HG03378 (cell line): ENCODE data around the gene HSPA12B.

Experiments
- ATAC-seq: cut with Tn5 transposase; IDR thresholded peaks from one replicate; pipeline ENCODE4 v1.9.1; 2021; ENCODE audit warnings: mild to moderate bottlenecking, moderate library complexity; ENCODE audit not compliant: unreplicated experiment

HSPA12B gene

DNA sequence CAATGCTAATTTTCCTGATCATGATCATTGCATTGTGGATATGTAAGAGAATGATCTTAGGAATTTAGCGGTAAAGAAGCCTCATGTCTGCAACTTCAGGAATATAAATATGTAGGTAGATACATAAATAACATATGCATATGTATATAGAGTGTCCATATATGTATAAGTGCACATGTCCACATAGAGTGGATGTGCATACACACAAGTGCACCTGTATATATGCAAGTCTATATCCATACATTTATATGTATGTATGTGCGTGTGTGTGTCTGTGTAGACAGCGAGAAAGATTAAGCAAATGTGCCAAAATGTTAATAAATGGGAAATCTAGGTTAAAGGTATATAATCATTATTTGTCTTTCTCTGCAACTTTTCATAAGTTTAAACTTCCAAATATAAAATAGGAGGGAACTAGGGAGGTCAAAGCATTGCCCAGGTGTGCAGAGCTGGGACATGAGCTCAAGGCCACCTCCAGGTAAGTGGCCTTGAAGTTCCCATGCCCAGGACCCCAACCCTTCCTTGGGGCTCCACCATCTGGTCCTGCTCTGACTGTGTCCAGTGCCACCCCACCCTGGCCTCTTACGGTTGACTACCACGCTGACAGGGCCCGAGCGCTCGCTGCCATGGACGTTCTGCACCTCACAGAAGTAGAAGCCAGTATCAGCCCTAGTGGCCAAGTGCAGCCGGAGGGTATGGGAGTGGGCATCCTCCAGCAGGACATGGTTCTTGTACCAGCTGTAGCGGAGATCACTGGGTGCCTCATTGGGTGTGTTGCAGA lies 29.7 kb upstream of the HSPA12B start:
- ATAC-seq = no peak

DNA sequence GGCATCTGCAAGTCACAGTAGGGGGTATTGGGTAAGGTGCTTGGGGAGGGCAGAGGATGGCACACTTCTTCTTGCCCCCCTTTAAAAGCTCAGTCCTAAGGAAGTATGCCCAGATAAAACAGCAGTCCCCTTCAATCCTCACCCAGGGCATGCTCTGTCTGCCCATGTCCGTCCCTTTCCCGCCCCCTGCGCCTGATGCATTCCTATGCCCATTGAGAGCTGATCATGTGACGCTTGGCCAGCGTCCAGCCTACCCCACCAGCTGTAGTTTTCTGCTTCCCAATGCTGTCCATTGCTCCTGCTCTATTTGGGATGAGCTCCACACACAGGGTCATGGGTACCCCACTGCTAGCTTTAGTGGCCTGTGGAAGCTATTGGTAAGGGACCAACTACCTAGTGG lies 28.4 kb upstream of the HSPA12B start:
- no peak for ATAC-seq

DNA sequence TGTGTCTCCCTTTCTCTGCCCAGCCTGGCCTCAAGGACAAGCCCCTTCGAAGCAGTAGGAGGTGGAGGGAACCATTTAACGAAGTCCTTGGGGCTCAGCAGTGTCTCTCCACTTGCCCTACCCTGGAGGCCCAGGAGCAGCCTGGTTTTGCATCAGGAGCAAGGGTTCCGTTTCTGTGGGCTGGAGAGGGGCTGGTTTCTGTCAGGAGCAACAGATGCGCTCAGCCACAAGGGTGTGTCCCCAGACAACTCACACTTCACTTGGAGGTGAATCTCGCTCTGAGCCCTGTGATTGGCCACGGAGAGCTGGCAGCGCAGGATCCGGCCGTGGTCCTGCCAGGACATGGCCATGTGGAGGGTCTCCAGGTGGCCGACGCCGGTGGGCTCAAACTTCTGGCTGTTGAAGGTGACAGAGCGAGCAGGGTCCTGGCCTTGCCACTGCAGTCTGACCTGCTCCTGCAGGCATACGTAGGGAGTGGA lies 27.0 kb upstream of the HSPA12B start:
- ATAC-seq = no peak

DNA sequence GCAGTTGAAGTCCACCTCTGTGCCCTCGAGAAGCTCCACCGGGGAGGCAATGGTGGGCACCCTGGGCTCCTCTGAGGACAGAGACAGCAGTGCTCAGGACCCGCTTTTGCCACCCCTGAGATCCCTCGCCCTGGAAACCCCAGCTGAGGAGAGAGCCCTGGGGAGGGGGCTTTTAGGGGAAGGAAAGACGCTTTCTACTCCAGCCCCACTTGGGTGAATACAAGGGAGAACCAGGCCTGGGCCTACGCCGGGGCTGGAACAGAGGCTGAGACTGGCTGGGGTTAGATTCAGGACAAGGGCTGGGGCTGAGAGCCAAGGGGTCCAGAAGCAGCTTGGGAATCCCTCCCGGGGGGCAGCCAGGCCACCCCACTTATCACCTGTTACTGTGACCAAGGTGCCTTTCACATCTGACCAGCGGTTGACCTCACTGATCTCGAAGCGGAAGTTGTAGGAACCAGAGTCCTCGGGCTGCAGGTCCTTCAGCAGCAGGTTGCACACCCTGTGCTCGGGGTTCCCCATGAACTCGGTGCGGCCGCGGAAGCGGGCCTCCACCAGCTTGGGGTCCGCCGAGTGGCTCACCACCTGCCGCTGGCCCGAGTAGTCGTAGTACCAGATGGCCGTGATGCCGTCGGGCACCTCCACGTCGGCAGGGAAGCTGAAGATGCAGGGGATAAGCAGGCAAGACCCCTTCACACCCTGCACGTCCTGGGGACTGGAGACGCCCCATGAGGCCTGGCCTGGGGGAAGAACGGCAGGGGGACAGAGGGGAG lies 26.3 kb upstream of the HSPA12B start:
- ATAC-seq = no peak

DNA sequence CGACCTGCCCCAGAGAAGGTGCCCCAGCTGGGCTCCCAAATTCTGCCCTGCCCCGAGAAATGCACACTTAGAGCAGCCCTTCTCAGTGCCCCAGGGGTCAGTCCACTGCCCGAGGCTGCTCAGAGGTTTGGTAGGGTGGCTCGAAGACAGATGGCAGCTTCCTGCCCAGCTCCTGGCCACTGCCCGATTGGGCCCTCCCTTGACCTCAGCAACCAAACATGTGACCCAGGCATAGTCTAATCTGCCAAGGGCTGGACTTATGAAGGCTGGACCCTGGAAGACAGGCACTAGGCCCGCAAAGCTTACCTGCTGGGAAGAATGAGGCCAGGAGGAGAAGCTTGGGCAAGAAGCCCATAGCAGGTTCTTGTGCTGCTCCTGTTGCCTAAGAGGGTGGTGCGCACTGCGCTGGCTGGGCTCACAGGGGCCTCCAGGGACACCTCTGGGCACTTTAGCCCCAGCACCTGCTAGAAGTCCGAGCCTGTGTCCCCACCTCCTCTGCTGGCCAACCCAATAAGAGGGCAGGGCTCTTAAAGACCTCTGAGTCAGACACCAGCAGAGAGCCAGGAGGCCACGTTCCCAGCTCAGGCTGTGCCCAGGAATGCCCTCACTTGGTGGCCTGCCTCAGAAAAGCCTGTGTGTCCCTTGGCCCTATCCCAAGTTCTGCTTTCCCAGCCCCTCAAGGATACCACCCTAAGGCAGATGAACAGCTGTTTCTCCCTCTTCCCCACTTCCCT lies 25.5 kb upstream of the HSPA12B start:
- no peak for ATAC-seq

DNA sequence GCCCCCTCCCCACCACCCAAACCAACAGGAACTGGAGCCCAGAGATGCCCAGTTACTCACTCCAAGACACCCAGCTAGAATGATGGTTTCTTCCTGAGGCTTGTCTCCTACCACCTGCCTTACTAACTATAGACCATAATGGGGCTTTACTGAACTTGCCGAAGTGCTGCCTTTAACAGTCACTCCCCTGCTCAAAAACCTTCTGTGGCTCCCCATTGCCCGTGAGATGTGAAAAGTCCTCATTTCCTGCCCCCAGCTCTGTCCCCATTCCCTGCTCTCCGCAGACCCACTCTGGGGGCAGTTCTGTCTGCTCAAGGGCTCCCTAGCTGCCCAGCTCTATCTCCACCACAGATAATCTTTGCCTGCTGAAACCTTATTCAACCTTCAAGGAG lies 25.0 kb upstream of the HSPA12B start:
- no peak for ATAC-seq

DNA sequence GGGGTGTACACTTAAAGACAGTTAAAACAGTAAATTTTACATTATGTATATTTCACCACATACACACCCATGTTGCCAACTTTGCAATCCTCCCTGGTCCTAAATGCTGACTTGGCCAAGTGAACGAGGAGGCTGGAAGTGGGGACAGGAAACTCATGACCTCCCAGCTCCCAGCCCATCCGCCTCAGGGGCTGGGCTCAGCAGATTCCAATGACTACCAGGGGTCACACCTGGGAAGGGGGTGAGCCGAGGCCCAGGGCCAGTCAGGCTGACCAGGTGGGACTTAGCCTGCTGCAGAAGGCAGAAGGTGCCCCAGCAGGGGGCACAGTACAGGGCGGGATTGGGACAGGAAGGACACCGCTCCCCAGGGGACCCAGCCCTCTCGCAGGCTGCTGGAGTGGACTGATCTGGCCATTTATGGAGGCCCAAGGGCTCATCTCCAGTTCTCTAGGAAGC lies 22.4 kb upstream of the HSPA12B start:
- ATAC-seq = no peak

DNA sequence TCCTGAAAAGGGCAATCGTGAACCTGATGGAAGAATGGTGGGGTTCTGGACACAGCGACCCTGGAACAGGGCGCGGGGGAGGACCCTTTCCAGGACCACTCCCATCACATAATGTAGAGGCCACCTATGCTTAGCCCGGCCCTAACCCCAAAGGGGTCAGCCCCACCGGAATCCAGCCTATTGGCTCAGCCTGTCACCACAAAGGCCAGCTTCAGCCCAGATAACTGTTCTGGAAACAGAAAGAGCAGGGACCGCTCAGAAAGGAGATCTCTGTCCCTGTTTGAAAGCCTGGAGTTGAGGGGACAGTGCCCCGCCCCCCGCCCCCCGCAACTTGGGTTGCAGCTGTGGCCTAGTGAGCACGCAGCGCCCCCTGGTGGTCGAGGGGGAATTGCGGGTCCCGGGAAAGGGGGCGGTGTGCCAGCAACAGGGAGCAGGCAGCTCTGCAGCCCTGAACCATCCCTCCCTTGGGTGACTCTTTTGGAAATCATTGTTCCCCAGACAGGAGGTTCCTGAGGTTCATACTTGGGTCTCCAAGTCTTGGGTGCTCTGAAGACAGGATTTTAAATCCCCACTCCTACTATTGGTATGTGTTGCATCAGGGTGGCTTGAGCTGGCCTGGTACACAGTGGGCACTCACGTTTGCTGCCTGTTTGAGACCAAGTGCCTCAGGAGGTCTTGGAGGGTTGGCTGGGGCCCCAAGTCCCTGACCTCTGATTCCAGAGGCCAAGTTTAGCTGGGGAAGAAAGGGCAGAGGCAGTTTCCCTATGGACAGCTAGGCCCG lies 21.6 kb upstream of the HSPA12B start:
- no peak for ATAC-seq

DNA sequence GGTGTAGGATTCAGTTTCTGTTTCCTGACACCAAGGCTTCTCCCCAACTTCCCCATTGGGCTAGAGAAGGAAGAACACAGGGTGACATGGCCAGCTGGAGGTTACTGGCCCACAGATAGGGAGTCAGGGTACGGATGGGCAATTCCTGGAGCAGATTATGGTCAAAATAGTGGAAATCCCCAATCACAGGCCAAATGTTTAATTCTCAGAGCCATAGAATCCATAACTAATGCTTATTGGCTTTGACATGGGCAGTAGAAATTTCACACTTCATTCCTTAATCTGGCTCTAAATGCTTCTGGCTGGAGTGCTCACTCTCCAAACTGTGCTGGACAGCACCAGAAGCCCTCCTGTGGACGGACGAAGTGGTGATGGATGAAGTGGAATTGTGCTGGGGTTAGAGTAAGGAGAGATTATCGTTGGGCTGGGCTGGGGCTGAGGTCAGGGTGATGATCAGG lies 21.0 kb upstream of the HSPA12B start:
- ATAC-seq = no peak

DNA sequence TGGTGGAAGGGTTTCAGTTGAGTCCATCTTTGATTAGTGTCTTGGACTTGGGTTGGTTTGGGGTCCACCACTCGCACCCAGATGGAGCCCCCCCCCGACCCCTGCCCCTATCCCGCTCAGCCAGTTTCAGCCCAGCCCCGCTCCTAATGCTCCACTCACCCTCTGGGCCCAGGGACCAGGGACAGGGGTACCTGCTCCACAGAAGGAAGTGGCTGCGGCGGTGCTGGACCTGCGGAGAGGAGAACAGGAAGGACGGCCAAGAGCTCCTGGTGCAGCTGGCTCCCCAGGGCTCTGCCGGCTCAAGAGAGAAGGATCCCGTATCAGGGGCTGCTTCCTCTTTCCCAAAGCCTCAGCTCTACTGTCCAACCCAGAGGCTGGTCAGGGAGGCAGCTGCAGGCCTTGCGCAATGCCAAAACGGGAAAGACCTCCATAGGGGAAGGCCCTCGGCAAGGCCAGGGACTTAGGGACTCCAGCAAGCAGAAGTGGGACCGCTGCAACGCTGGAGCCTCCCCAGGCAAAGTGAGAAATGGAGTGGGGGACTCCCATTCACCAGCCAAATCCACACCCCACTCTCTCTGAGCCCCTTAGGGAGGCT lies 20.1 kb upstream of the HSPA12B start, which contains the start of gene SIGLEC1:
Gene SIGLEC1, minus strand, starts transcription at position 322 of the 595 bp plus-strand sequence. CDS start 5,472 bp downstream, outside the sequence.
- no peak for ATAC-seq

DNA sequence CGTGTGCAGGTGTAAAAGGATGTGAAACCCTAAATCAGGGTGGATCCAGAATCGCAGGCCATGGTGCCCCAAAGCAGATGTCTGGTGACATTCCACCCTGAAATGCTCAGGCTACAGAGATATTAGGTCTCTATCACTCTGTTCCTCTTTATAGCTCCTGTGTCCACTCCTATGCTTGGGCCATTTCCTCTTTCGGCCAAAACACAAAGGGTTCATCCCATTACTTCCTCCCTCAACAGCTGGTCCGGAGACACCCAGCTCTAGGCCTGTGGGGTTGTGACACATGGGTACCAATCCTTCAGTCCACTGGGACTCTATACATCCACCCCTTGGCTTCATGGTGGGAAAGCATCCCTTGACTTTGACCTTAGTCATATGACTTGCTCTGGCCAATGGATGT lies 18.4 kb upstream of the HSPA12B start:
- ATAC-seq = no peak

DNA sequence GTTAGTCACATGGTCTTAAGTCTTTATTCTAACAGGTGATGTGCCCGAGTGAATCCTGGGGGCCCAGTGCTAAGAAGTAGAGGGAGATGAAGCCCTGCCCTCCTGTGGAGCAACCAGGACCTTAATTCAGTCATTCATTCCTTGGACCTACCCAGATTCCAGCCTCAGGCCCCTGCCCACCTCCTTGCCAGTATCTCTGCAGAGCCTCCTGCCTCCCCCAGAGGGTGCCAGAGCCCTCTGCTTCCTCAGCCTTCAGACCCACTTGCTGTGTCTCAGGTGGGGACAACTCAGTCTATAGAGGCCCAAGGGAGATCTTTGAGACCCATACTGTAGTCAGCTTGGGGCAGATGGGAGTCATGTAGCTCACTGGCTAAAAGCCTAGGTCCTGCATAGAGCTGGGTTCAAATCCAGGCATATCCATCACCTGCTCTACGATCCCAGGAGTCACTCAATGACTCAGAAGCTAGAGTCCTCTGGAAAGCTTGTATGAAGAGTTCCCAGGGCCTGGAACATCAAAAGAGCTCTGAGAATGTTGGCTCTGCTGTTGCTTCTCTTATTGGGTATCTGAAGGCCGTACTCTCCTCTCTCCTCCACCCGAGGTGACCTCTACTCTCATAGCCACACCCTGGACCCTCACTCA lies 16.2 kb upstream of the HSPA12B start:
- no peak for ATAC-seq

DNA sequence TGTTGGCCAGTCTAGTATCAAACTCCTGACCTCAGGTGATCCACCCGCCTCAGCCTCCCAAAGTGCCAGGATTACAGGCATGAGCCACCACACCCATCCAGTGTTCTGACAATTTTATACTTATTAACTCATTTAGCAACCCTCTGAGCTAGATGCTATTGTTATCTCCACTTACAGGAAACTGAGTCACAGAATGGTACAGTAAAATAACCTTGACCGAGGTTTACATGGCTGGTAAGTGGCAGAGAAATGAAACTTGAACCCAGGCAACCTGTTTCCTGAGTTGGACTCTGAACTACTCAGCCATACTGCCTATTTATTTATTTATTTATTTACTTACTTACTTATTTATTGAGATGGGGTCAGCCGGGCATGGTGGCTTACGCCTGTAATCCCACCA lies 13.4 kb upstream of the HSPA12B start:
- no peak for ATAC-seq

DNA sequence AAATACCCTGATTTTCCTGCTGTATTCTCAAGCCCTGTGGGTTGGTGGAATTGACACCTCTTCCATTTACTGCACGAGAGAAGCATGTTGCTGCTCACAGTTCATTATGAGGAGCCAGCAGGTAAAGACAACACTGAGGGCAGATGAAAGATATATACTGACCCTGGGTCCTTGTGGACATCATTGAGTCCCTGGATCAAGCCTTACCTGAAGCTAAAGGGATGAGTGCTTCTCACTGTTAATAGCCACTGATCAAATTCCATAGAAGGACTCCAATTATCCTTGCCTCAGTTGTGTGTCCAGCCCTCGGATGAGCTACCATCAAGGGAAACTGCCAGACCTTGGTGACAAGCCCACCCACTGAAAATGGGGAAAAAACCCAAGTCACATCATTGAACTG lies 12.4 kb upstream of the HSPA12B start:
- ATAC-seq = no peak

DNA sequence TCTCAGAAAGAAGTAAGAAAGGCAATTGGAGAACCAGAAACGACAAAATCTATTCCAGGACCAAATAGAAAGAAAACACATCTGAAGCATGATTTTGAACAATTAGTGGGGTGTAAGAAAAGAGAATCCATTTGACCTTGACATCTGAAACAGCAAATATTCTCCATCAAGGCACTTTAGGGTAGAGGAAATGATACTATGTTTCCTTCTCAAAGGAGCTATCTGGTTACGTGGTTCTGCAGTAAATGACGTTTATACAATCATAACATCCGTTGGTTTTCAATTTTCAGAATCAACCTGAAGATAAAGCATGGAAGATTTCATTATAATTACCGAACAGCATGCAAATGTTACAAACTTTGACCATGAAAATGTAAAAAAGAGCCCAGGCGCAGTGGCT lies 11.9 kb upstream of the HSPA12B start:
- no peak for ATAC-seq

DNA sequence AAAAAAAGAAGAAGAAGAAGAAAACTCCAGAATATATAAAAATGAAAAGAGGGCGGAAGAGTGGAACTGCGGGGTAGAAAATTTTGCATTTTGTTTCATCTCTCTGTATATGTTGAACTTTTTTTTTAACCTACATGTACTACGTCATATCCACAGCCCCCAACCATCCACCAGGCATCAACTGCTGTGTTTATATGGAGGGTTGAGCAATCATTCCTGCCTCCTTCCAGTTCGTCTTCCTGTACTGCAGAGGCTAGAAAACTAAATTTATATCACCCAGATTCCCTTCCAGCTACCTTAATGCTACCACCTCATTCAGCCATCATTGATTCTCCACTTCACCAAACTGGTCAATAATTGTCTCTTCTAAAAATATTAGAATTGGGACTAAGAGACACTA lies 10.6 kb upstream of the HSPA12B start:
- no peak for ATAC-seq

DNA sequence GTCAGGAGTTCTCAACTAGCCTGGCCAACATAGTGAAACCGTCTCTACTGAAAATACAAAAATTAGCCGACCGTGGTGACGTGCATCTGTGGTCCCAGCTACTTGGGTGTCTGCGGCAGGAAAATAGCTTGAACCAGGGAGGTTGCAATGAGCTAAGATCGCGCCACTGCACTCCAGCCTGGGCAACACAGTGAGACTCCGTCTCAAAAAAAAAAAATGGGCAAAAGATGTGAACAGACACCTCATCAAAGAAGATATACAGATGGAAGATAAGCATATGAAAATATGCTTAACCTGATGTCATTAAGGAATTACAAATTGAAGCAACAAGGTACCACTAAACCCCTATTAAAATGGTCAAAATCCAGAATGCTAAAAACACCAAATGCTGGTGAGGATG lies 9.2 kb upstream of the HSPA12B start:
- no peak for ATAC-seq

DNA sequence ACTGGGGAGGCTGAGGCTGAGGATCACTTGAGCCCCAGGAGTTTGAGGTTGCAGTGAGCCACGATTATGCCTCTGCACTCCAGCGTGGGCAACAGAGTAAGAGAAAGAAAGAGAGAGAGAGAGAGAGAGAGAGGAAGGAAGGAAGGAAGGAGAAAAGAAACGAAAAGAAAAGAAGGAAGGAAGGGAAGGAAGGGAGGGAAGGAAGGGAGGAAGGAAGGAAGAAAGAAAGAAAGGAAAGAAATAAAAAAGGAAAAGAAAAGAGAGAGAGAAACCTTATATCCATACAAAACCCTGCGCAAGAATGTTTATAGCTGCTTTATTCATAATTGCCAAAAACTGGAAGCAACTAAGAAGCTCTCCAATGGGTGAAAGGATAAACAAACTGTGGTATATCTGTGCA lies 8.1 kb upstream of the HSPA12B start:
- no peak for ATAC-seq

DNA sequence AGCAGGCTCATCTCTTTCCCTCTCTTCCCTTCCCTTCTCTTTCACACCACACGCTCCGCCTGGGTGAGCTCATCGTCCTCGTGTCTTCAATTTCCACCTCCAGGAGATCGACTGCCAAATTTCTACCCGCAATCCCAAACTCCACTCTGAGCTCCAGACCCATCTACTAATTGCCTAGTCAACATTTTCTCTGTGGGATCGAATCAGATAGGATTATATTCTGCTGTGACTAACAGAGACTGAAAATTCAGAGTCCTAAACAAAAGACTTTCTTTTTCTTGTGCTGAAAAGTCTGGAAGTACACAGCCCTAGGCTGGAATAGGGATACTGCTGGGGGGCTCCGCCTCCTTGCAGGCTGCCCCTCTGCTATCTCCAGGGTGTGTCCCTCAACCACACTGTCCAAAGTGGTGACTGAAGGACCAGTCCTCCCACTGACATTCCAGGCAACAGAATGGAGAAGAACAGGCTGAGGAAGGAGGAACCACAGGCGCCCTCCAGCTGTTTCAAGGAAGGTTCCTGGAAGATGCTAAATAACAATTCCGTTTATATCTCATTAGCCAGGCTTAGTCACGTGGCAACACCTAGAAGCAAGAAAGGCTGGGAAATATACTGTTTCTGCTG lies 5.0 kb upstream of the HSPA12B start:
- ATAC-seq = no peak
